Tibial nerve (tissue), 4 donors: ENCODE results near the gene PLEKHA3.

Experiments used
- EP300 ChIP-seq, 2 donors: sonication (generic); formaldehyde crosslinking; IDR thresholded peaks; one replicate each; pipeline ENCODE4 v1.6.1; 2017; ENCODE audit warnings: antibody characterized with exemption in 2 of 2, mild to moderate bottlenecking in 1 of 2
- TF ChIP-seq, protein P1 (sequence below), 5 experiments: fragments of 200-600 bp in 3 of 5; fragments of 450-650 bp in 2 of 5; sonication (generic) in 3 of 5; IDR thresholded peaks; one replicate each; pipeline ENCODE4 v1.5.1; 2016 to 2019; ENCODE audit warnings: antibody characterized with exemption in 5 of 5, mild to moderate bottlenecking in 3 of 5, moderate library complexity in 2 of 5

DNA sequence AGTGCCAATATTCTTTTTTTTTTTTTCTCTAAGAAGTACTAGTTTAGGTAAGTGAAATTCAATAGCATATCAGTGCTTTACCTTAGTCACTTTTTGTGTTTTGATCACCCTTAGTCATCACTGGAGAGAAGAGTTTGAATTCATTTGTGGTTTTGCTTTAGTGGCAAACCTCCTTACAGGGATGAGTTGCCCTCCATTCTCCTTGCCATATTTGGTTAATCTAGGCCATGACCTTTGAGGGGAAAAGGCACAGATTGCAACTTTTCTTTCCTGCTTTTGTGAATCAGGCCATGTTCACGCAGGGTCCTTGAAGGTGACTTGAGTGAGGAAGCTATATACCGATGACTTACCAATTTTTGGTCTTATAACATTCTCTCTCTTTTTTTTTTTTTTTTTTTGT, 34.4 kb downstream of the PLEKHA3 start:
- TF ChIP-seq EP300 (IDR thresholded peaks at IDR 0.05): no peak
- TF ChIP-seq, protein P1, sequence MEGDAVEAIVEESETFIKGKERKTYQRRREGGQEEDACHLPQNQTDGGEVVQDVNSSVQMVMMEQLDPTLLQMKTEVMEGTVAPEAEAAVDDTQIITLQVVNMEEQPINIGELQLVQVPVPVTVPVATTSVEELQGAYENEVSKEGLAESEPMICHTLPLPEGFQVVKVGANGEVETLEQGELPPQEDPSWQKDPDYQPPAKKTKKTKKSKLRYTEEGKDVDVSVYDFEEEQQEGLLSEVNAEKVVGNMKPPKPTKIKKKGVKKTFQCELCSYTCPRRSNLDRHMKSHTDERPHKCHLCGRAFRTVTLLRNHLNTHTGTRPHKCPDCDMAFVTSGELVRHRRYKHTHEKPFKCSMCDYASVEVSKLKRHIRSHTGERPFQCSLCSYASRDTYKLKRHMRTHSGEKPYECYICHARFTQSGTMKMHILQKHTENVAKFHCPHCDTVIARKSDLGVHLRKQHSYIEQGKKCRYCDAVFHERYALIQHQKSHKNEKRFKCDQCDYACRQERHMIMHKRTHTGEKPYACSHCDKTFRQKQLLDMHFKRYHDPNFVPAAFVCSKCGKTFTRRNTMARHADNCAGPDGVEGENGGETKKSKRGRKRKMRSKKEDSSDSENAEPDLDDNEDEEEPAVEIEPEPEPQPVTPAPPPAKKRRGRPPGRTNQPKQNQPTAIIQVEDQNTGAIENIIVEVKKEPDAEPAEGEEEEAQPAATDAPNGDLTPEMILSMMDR (IDR thresholded peaks at IDR 0.05): no peak
